Activated CD4-positive, CD25-positive, alpha-beta regulatory T cell treated with anti-CD3 and anti-CD28 coated beads, Interleukin-2, amount 50 U/mL, for 24 hours (primary cell): Measurements from ENCODE around the gene THSD4.
"Not testable (repeated sequence)": the region's sequence is repeated elsewhere in the genome, so short reads cannot be mapped to it uniquely, and the experiment has no call there.

ENCODE experiments used
- ATAC-seq, 2 donors: fragments of 150-1000 bp; cut with Tn5 transposase; one replicate each; pipeline ENCODE4 v1.10.0; 2021; ENCODE audit warnings: mild to moderate bottlenecking in 1 of 2, moderate library complexity in 1 of 2

The THSD4 gene

DNA sequence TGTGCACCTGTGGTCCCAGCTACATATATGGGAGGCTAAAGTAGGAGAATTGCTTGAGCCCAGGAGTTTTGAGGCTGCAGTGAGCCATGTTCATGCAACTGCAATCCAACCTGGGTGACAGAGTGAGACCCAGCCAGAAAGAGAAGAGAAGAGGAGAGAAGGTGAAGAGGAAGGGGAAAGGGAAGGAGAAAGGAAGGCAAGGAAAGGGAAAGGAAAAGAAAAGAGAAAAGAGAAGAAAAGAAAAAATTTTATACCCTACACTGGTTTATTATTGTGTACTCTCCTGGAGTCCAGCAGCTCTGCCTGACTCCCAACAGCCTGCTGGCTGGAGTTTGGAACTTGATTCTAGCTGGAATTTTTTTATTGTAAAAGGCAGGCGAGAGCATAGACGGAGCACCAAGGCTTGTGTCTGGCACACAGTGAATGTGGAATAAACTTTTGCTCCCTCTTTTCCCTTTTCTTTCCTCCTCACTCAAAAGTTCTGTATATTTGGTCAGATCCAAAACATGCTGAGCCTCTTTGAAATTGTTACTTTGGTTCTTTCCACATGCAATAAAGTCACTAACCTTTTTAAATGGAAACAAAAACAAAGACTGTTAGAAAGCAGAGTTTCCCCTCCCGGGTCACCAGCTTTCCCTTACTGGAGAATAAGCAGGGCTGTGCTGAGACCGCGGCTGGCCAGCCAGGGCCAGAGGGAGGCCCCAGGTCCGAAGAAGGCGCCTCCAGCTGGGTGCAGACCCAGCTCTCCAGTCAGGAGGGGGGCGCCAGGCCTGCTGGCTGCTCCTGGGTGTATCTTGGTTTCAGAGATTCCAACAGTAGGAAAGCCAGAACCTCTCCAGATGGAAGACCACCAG lies 9.9 kb downstream of the THSD4 start:
- ATAC-seq = no peak

DNA sequence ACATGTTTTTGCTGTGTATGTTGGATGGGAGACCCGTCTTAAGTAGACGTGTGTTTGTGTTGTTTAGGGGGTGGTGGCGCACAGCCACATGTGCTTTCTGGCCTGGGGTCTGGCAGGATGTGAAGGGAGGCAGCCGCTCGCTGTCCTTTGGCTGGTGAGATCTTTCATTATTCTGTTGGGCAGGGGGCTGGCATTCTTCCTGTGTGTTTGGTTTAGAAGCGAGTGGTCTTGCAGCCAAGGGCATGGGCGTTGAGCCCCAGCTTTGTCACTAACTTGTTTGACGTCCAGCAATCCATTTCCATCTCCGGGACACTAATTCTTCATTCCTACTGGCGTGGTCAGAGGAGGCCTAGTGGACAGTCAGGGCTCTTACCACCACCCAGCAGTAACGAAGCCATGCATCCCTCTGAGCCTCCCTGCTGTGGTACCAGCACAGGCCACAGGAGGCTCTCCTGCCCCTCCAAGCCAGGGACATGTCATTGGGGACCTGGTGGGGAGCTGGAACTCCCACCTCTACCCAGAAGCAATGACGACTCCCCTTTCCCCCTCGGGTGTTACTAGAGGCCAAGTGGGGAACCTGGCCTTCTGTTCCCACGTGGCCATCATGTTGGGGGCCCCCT lies 10.7 kb downstream of the THSD4 start:
- ATAC-seq = no peak

DNA sequence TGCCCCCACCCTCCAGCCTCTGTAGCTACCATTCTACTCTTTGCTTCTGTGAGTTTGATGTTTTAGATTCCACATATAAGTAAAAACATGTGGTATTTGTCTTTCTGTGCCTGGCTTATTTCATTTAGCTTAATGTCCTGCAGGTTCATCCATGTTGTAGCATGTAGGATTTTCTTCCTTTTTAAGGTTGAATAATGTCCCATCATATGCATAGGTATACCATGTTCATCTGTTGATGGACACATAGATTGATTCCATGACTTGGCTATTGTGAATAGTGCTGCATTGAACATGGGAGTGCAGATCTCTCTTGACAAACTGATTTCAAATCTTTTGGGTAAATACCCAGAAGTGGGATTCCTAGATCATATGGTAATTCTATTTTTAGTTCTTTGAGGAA lies 11.8 kb downstream of the THSD4 start:
- ATAC-seq = no peak

DNA sequence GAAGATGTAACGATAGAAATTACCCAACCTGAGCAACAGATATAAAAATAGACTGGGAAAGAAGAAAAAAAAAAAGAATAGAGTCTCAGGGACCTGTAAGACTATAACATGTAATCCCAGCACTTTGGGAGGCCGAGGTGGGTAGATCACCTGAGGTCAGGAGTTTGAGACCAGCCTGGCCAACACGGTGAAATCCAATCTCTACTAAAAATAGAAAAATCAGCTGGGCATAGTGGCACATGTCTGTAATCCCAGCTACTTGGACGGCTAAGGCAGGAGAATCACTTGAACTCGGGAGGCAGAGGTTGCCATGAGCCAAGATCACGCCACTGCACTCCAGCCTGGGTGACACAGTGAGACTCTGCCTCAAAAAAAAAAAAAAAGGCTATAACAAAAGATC lies 12.9 kb downstream of the THSD4 start:
- not testable (repeated sequence) for ATAC-seq

DNA sequence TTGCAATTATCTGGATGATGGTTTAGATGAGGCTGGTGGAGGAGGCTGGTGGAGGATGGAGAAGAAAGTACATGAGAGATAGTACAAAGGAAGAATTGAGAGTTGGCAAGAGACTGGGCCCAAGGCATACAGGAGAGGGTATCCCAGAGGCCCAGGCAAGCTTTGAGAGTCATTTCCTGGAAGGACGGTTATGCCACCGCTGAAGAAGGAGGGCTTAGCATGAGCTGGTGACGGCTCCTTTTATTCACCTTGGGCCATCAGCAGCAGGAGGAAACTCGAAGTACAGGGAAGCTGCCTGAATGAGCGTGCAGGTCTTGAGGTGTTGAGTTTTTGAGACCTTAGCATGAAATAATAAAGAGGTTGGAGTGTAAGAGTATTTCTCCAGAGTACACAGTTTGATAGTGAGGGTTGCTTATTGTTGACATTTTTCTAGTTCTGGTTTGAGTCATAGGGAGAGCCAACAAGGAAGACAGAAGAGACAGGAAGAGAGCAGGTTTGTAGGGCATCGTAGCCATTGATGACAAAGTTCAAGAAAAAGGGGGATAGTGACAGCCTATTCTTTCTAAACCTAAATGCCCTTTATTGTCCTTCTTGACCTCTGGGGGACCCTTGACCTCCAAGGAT lies 13.8 kb downstream of the THSD4 start:
- no peak for ATAC-seq

DNA sequence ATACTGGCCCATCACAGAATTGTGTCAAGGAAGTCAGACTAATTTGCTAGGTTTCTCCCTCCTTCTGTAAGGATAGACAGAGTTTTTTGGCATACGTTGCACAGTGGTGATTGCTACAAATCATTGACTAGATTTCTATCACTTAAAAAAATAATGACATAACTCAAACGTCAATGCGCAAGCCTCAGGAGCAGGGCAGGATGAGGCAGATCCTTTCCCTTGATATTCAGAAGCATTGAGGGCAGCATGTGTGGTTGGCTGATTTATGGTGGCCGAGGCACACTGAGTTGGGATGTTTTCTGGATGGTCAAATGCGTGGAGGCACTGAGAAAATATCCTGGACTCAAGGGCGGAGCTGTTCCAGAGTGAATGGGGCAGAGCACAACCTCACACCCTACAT lies 14.4 kb downstream of the THSD4 start:
- no peak for ATAC-seq

DNA sequence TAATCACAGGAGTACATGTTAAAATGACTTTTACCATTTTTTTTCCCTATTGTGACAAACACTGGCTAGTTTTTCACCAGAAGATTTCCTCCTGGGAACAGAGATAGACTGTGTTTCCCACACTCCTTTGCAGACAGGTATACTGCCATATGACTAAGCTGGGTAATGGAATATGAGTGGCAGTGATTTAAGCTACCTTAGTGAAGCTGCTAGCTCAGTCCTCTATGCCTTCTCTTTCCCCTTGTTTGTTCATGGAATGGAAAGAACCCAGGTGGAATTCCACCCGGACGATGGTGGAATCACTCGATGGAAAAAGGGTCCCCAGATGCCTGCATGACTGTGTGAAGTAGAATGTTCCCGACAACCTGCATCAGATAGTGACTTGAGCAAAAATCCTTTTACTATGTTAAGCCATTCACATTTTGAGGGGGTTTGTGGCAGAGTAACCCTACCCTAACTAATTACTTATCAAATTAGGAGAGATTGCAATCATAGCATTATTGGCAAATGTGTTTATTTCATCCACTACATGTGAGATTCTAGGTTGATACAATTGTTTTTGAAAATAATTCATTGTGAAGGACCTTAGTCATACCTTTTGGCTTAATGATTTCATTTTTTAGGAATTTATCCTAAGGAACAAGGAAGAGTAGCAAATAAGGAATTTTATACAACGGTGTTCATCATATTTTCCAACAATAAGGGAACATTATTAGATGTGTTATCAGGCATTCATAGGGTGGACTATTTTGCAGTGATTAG lies 16.5 kb downstream of the THSD4 start:
- ATAC-seq = no peak

DNA sequence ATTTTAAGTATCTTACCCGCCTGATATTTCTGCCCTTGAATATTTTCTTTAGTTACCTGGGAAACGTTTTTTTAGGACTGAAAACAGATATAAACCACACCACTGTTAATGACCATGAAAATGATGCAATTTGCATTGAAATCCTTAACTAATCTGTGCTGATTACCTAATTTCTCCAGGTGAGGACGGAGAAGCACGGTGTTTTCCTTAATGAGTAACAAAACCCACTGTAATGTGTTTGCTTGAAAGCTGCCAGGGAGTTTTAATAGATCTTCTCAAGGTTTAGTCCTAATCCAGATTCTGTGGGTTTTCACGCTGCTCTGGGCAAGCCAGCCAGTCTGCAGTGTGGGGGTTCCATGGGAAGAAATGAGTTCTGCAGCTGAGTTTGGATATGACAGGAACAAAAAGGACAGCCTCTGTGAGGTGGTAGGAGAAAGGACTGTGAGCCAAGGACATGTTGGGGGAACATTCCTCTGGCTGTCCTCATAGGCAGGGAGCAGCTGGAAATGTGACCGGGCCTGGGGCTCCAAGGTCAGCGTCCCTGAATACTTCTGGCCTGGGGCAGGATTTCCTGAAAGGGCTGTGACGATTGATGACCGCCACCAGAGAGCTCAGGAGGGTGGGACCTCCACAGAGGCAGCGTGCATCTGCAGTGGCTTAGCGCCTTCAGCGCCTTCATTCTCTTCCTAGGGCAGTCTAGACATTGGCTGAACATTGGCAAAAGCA lies 18.6 kb downstream of the THSD4 start:
- ATAC-seq = no peak

DNA sequence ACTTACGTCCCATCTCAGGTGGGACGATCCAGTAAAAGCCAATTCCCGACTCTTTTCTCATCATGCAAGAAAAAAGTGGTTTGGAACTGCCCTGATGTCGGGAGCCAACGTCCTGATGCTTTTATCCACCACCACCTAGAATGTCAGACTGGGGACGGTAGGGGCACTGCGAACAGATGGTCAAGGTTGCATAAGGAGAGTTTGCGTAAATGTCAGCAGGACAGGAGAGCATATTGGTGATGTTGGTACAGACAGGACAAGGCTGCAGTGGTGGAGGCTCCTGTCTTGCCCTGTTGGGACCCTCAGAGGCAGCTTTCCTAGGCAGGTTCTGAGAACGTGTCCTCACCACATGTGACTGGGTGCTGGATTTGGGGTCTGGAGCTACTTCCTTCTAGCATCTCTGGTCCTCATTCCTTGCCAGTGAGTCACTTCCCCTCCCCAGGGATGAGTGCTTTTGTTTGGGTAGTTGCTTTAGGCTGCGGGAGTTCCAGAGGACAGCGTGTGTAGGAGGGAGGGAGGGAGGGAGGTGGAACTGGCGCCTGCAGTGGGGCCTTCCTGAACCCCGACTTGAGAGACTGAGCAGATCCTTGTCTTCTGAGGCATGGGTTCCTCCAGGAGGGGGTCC lies 21.0 kb downstream of the THSD4 start:
- no peak for ATAC-seq

DNA sequence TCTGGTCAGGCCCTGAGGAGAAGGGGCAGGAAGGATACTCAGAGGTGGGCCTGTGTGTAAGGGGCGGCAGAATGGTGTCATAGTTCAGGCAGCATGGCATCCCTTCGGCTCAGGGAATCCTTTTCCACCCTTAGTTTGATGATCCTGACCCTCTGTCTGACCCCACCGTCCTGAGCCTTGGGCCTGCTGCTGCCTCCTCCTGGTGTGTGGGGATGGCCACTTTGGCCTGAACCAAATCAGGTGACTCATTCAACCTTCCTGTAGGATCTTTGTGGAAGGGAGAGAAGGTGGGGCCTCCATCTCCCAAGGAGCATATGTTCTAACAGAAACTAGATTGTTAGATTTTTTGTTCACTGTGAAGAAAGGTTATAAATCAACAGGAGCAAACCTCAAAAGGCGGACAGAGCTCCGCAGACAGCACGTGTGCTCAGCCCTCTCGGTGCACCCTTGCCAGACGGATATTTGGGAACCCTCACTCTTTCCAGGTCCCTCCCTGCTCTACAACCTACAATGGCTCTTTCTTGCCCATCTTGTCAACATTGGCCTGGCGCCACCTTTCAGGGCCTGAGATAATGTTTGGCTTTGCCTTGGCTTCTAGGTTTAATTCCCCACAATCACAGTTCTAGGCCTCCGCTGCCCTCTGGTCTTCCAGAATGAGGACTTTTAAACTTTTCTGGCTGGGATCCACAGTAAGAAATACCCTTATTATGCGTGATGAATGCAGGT lies 21.7 kb downstream of the THSD4 start:
- ATAC-seq = no peak

DNA sequence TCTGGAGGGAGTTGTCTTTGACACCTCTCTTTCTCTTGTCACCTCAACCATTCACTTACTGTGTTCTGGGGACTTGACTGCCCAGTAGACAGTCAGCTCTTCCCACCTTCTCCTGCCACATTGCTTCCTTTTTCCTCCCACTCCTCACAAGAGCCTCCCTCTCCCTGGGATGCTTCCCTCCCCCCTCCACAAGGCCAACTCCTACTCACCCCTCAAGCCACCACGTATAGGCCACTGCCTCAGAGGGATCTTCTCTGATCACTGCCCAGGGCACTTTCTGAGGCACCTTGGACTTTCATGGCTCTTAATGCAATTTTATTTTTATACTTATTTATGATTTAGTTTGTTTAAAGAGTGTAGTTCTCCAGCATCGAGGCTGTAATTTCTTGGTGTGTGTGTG lies 23.2 kb downstream of the THSD4 start:
- no peak for ATAC-seq

DNA sequence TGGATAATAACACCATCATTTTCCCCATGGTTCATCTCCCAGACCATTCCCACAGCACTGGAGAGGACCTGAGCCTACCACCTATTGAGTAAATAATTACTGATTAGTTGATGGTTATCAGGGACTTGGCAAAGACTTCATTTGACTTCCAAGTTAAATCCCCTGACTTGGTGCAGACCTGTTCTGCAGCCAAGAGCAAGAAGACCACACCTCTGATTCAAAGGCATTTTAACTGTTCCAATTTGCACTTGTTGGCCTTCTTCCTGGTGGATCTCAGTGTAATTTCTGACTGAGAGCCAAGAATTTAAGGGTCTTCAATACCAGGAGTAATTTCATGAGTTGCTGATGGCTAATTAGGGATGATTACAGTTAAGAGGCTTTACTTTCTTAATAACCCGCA lies 24.0 kb downstream of the THSD4 start:
- ATAC-seq = no peak

DNA sequence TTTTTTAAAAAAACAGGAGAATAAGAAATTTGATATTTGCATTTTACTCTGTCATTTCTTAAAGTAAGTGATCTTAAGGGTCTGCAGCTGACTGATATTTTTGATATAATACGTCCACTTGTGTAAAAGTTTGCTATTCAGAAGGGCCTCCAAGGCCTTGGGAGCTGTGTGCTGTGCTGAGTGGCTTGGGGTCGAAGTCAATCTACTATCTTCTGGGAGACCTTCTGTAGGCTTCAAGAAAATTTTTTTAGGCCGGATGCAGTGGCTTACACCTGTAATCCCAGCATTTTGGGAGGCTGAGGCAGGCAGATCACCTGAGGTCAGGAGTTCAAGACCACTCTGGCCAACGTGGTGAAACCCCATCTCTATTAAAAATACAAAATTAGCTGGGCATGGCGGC lies 26.3 kb downstream of the THSD4 start:
- ATAC-seq = no peak

DNA sequence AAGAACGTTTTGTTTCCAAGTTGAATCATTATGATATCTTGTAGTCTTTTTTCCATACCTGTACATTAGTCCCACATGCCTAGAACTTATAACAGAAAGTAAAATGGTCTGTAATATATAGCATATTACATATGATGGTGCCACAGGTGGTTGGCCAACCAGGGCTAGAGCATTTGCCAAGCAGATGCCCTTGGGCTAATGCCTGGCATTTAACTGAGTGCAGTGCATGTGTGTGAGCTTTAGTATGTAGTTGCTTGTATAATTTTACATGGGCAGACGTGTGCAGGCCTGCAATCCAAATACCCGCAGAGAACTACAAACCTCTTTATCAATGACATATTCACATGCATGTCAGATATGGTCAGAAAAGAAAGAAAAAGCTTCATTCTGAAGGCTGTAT lies 27.5 kb downstream of the THSD4 start:
- no peak for ATAC-seq

DNA sequence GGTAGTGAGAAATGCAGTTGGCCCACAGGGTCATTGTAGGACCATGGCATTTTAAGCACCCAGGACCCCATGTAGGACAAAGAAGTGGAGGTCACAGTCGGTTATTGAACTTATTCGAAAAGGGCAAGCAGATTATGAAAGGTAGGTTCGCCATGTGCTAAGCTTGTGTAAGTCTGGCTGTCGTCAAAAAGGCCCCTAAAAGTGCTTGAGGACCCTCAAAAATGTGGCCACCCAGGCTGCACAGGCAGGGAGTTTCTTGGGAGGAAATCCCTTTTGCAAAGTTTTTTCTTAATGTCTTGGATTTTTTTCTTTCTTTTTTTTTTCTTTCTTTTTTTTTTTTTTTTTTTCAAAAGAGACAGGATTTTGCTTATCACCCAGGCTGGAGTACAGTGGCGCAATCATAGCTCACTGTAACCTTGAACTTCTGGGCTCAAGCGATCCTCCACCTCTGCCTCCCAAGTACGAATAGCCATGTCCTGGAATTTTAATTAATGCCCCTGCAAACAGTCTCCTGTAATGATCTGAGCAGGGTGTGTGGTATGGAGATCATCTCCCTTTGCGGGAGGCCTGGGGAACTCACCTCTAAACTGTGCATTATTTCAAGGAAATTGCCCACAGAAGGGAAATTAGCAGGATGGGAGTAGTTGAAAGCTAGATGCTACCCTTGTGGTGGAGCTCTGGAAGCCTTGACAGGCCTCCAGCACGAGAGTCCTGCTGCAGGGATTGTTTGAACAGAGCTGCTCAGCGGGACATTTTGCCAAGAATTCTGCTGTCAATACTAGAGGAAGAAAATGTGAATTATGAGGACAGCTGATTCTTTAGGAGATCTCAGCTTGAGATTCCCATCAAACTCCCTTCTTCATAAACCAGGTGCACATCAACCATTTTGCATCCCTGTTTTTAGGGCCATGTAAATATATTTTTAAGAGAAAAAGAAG lies 28.4 kb downstream of the THSD4 start:
- no peak for ATAC-seq

DNA sequence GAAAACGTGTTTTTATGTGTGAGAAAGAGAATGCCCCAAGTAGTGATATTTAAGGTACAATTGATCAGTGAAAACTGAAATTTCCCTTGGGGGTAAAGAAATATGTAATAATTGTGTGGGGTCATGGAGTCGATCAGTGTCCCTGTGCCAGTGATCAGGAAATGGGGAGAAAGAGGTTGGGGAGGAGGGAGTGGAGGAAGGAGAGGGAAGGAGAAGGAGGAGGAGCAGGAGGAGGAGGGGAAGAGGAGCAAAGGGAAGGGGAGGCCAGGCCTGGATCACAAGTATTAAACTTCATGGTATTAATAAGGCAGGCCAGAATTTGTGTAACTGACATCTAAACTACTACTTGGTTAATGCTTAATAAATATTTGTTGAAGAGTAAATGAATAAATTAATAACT lies 30.4 kb downstream of the THSD4 start:
- no peak for ATAC-seq

DNA sequence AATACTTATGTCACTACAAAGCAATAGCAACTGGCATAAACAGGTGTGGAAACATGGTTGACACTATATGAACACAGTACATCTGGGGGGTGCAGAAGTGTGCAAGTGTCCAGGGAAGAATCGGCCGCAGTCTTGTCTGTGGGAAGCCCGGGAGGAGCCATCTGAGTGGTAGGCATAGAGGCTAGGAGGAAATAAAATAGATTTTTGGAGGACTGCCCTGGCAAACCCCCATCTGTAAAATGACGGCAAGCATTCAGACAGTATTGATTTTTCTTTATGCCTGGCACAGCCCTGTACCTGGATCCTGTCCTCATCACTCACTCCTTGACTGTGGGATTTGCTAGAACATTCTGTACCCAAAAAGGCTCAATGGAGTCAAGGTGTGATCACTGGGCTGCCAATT lies 31.3 kb downstream of the THSD4 start:
- ATAC-seq = no peak

DNA sequence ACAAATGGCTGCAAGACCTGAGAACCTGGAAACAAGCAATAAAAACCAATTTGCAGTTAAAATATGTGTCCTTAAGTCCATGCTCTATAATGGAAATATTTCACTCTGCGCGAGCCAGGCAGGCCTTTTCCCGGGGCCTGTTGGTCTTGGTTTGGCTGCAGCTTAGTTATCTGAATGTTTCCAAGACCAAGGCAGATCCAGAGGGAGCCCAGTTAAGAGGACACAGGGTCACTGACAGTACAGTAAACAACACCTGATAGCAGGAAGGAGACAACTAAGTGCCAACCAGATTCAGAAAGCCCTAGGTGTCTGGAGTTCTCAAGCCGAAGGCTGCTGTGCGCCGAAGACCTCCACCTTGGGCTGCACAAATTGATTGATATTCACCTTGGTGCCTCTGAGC lies 32.8 kb downstream of the THSD4 start:
- ATAC-seq = no peak

DNA sequence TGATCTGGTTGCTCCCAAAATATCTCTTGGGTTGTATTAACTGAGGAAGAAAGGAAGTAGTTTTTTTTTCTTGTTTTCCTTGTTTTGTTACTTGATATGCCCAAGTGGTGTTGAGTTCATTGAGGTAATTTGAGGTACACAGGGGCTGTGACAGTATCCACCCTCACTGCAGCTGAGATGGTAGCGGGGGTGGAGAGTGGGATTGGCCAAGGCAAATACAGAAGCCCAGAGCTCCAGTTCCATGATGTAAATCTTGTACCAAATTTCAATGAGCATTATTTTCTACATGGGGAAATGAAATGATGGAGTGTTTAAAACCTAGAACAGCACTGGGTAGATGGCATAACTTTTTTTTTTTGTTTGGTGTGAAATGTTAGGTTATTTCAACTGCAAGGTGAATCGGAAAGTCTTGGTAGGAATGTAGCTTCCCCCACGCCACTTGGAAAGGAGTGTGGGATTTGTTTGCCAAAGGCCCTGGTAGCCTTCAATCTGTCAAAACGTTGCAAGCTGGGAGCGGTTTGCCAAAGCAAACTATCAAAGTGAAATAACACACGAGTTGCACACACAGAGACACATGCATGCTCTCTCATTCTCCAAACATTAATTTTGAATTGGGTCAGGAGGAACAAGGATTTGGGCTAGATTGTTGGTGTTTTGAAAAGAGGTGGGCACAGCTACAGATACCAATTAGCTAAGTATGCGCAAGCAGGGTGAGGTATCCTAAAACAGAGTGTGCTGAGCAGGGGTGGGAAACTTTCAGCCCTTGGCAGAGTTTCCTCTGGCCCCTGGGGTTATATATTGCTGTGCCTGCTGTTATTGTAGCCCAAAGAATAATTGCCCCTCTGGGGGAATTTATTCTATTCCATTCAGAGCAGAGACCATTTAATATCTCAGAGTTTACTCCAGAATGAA lies 34.6 kb downstream of the THSD4 start:
- no peak for ATAC-seq
